HEK293T (cell line): Measurements from ENCODE around the gene EYA4.

Experiments used
- BHLHE40 ChIP-seq: fragments of 450-650 bp; IDR thresholded peaks from 2 replicates; pipeline ENCODE4 v1.6.1; 2016; ENCODE audit warnings: mild to moderate bottlenecking, moderate library complexity, borderline replicate concordance
- CTBP1 ChIP-seq: fragments of 450-650 bp; IDR thresholded peaks from 2 replicates; pipeline ENCODE4 v1.6.1; 2016; ENCODE audit warnings: borderline replicate concordance
- ELF4 ChIP-seq: fragments of 450-650 bp; IDR thresholded peaks from 2 replicates; pipeline ENCODE4 v1.6.1; 2017; ENCODE audit warnings: antibody characterized with exemption
- FOXA1 ChIP-seq: fragments of 450-650 bp; IDR thresholded peaks from 2 replicates; pipeline ENCODE4 v1.6.1; 2016; ENCODE audit warnings: mild to moderate bottlenecking
- TARDBP ChIP-seq: fragments of 450-650 bp; IDR thresholded peaks from 2 replicates; pipeline ENCODE4 v1.6.1; 2016

DNA sequence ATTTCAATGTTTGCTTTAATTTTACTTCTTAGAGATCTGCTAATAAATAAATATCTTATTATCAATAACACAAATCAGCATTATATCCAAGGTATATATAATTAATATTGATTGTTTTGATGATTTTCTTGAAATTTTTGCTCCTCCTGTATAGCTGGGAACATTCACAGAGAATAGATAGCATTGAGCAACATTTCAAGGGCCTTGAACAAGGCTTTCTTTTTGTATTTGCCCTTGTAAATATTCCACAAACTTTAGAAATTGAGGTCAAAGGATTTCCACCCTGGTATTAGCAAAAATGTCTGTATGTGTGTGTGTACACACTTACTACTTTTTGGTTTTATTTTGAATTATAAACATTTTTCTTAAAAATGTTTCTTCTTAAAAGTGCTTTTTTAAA lies 205.6 kb downstream of the EYA4 start:
- no peak for TF ChIP-seq BHLHE40
- no peak for TF ChIP-seq TARDBP
- no peak for TF ChIP-seq ELF4
- TF ChIP-seq CTBP1, result no peak
- TF ChIP-seq FOXA1, result no peak
